GM12878 (cell line): ENCODE data around the gene SDCCAG8.

Experiments
- CREB1 ChIP-seq: IDR thresholded peaks from 2 replicates; pipeline ENCODE4 v1.6.1; 2012; ENCODE audit warnings: low read depth, mild to moderate bottlenecking, inconsistent platforms
- CTCF ChIP-seq, 3 experiments: IDR thresholded peaks in 2 of 3; conservative IDR thresholded peaks in 1 of 3; 2 replicates each; pipeline ENCODE4 v1.5.1; 2011; ENCODE audit warnings: low read depth in 3 of 3, low read length in 3 of 3, mild to moderate bottlenecking in 3 of 3, control low read depth in 2 of 3, moderate library complexity in 2 of 3, inconsistent platforms in 1 of 3, mixed read lengths in 1 of 3; ENCODE audit not compliant: control insufficient read depth in 2 of 3, insufficient read depth in 1 of 3; ENCODE audit errors: extremely low read depth in 1 of 3
- EP300 ChIP-seq, 2 experiments: fragments of 150-350 bp in 1 of 2; IDR thresholded peaks; 2 replicates each; pipeline ENCODE4 v1.6.1; 2011 to 2012; ENCODE audit warnings: low read depth in 2 of 2, low read length in 2 of 2, borderline replicate concordance in 1 of 2, improper control_type of control experiment in 1 of 2, inconsistent platforms in 1 of 2; ENCODE audit not compliant: control insufficient read depth in 1 of 2
- ETV6 ChIP-seq, 2 experiments: fragments of 450-650 bp in 1 of 2; IDR thresholded peaks in 1 of 2; conservative IDR thresholded peaks in 1 of 2; 2 replicates each; pipeline ENCODE4 v1.6.1; 2014; ENCODE audit warnings: antibody characterized with exemption in 1 of 2, borderline replicate concordance in 1 of 2, low read depth in 1 of 2, mild to moderate bottlenecking in 1 of 2, moderate library complexity in 1 of 2
- PKNOX1 ChIP-seq: fragments of 450-650 bp; IDR thresholded peaks from 2 replicates; pipeline ENCODE4 v1.6.1; 2016; ENCODE audit warnings: mild to moderate bottlenecking
- POLR2A ChIP-seq: IDR thresholded peaks from 2 replicates; pipeline ENCODE4 v1.6.1; 2011; ENCODE audit warnings: low read depth, mild to moderate bottlenecking, low read length
- POLR2AphosphoS2 ChIP-seq: IDR thresholded peaks from 2 replicates; pipeline ENCODE4 v1.6.1; 2011; ENCODE audit warnings: low read depth, mild to moderate bottlenecking, low read length, improper control_type of control experiment, moderate library complexity
- SPI1 ChIP-seq: IDR thresholded peaks from 2 replicates; pipeline ENCODE4 v1.6.1; 2011; ENCODE audit warnings: low read depth, mild to moderate bottlenecking, low read length, moderate library complexity, borderline replicate concordance; ENCODE audit not compliant: insufficient read depth
- YY1 ChIP-seq: IDR thresholded peaks from 2 replicates; pipeline ENCODE4 v1.6.1; 2011; ENCODE audit warnings: low read depth, mild to moderate bottlenecking, low read length

- no peak for TF ChIP-seq POLR2A
- TF ChIP-seq ETV6 (conservative IDR thresholded peaks at IDR 0.05 in 1 of 2, IDR thresholded peaks at IDR 0.05 in 1 of 2; ENCODE audit: borderline replicate concordance in 1 of 2, low read depth in 1 of 2), result no peak
- TF ChIP-seq CREB1, result no peak
- TF ChIP-seq POLR2AphosphoS2, result no peak
- no peak for TF ChIP-seq EP300 (IDR thresholded peaks at IDR 0.05; ENCODE audit: borderline replicate concordance in 1 of 2, control insufficient read depth in 1 of 2, low read depth in 2 of 2, low read length in 2 of 2)
- TF ChIP-seq YY1, result no peak
- no peak for TF ChIP-seq SPI1
- TF ChIP-seq CTCF (IDR thresholded peaks at IDR 0.05 in 2 of 3, conservative IDR thresholded peaks at IDR 0.05 in 1 of 3; ENCODE audit: control insufficient read depth in 2 of 3, extremely low read depth in 1 of 3, insufficient read depth in 1 of 3, low read depth in 3 of 3, low read length in 3 of 3), result no peak
- TF ChIP-seq PKNOX1, result no peak
Observed at GRCh38 chr1:243402868-243403267, 147.0 kb downstream of the SDCCAG8 start.
